Endothelial cell of umbilical vein (primary cell): ENCODE measurements around the gene NR4A1.

Source experiments
- EZH2 ChIP-seq: IDR thresholded peaks from 2 replicates; pipeline ENCODE4 v1.6.1; 2012; ENCODE audit warnings: borderline replicate concordance, low read depth, mild to moderate bottlenecking, moderate library complexity, low read length, inconsistent platforms; ENCODE audit not compliant: severe bottlenecking
- JUN ChIP-seq: IDR thresholded peaks from 2 replicates; pipeline ENCODE4 v1.6.1; 2011; ENCODE audit warnings: borderline replicate concordance, low read depth; ENCODE audit not compliant: insufficient read length, insufficient read depth
- MAX ChIP-seq: IDR thresholded peaks from 2 replicates; pipeline ENCODE4 v1.6.1; 2011; ENCODE audit not compliant: insufficient read depth, insufficient read length
- MYC ChIP-seq: IDR thresholded peaks from one replicate; pipeline ENCODE4 v1.6.1; 2011; ENCODE audit warnings: mild to moderate bottlenecking, low read depth, low read length
- POLR2A ChIP-seq: IDR thresholded peaks from 2 replicates; pipeline ENCODE4 v1.6.1; 2012; ENCODE audit warnings: low read depth, mild to moderate bottlenecking, control low read depth, low read length
- POLR2AphosphoS5 ChIP-seq: IDR thresholded peaks from 2 replicates; pipeline ENCODE4 v1.6.1; 2012; ENCODE audit warnings: low read depth, mild to moderate bottlenecking, control low read depth, low read length, moderate library complexity; ENCODE audit not compliant: insufficient read depth
- TF ChIP-seq, protein P1 (sequence below), 2 donors: IDR thresholded peaks; 1 replicate in 1 of 2; 2 replicates in 1 of 2; pipeline ENCODE4 v1.5.1; 2011; ENCODE audit warnings: low read length in 2 of 2, mild to moderate bottlenecking in 2 of 2, moderate library complexity in 2 of 2, control low read depth in 1 of 2, inconsistent platforms in 1 of 2, low read depth in 1 of 2; ENCODE audit not compliant: insufficient read depth in 1 of 2; ENCODE audit errors: extremely low read depth in 1 of 2

GRCh38 chr12:52082669-52082987 lies 31.4 kb downstream of the NR4A1 start:
- TF ChIP-seq POLR2AphosphoS5 (no peak), MAX (no peak), EZH2 (no peak), POLR2A (no peak), JUN (no peak), MYC (no peak)
- TF ChIP-seq, protein P1, sequence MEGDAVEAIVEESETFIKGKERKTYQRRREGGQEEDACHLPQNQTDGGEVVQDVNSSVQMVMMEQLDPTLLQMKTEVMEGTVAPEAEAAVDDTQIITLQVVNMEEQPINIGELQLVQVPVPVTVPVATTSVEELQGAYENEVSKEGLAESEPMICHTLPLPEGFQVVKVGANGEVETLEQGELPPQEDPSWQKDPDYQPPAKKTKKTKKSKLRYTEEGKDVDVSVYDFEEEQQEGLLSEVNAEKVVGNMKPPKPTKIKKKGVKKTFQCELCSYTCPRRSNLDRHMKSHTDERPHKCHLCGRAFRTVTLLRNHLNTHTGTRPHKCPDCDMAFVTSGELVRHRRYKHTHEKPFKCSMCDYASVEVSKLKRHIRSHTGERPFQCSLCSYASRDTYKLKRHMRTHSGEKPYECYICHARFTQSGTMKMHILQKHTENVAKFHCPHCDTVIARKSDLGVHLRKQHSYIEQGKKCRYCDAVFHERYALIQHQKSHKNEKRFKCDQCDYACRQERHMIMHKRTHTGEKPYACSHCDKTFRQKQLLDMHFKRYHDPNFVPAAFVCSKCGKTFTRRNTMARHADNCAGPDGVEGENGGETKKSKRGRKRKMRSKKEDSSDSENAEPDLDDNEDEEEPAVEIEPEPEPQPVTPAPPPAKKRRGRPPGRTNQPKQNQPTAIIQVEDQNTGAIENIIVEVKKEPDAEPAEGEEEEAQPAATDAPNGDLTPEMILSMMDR (IDR thresholded peaks at IDR 0.05; ENCODE audit: extremely low read depth in 1 of 2, insufficient read depth in 1 of 2, low read depth in 1 of 2, low read length in 2 of 2), result no peak
